EL (cell line): ENCODE results near the gene DEK.
A peak's percentile ranks its signal among the peaks of the same experiment; 100 is the strongest.
"Not testable (repeated sequence)": the region's sequence is repeated elsewhere in the genome, so short reads cannot be mapped to it uniquely, and the experiment has no call there.

Experiments
- DNase-seq: peaks from one replicate; pipeline ENCODE4 v3.0.0-alpha.2; 2016

DEK gene

GRCh38 chr6:18264219-18264922 is at the start of gene DEK:
Gene DEK, minus strand, starts transcription at chr6:18264530. Its CDS starts 543 bp downstream, at chr6:18263987.
- peak; percentile 89 for DNase-seq

GRCh38 chr6:18312368-18312767 is 48.0 kb upstream of the DEK start:
- no peak for DNase-seq

GRCh38 chr6:18310010-18310409 is 45.7 kb upstream of the DEK start:
- not testable (repeated sequence) for DNase-seq

- DNase-seq, result peak; percentile 42
These were observed 44.7 kb upstream of the DEK start for GRCh38 chr6:18309046-18309445.

- DNase-seq, result peak; percentile 87
These were observed 43.9 kb upstream of the DEK start for GRCh38 chr6:18308070-18308735.

- DNase-seq, result peak; percentile 96
These were observed 42.6 kb upstream of the DEK start for GRCh38 chr6:18306977-18307376.

GRCh38 chr6:18302561-18303439 is 38.5 kb upstream of the DEK start:
- DNase-seq, result peak; percentile 15

- DNase-seq, result peak; percentile 84
These were observed 29.0 kb upstream of the DEK start for GRCh38 chr6:18293076-18293904.

- no peak for DNase-seq
These were observed 25.0 kb upstream of the DEK start for GRCh38 chr6:18289283-18289682.

- DNase-seq, result no peak
These were observed 19.9 kb upstream of the DEK start for GRCh38 chr6:18284261-18284660.

GRCh38 chr6:18281564-18281963 is 17.2 kb upstream of the DEK start:
- DNase-seq, result no peak

GRCh38 chr6:18280084-18280483 is 15.8 kb upstream of the DEK start:
- DNase-seq, result no peak

GRCh38 chr6:18279422-18279821 is 15.1 kb upstream of the DEK start:
- no peak for DNase-seq

- no peak for DNase-seq
These were observed 13.1 kb upstream of the DEK start for GRCh38 chr6:18277237-18278006.

GRCh38 chr6:18276610-18277236 is 12.4 kb upstream of the DEK start:
- DNase-seq, result peak; percentile 36

GRCh38 chr6:18270216-18270615 is 5.9 kb upstream of the DEK start:
- DNase-seq, result no peak

- no peak for DNase-seq
These were observed 5.4 kb upstream of the DEK start for GRCh38 chr6:18269717-18270116.

- DNase-seq, result peak; percentile 79
These were observed 4.9 kb upstream of the DEK start for GRCh38 chr6:18269253-18269652.

- no peak for DNase-seq
These were observed 3.7 kb upstream of the DEK start for GRCh38 chr6:18268066-18268465.

GRCh38 chr6:18266523-18266912 is 2.2 kb upstream of the DEK start:
- no peak for DNase-seq

GRCh38 chr6:18265787-18266522 is 1.6 kb upstream of the DEK start:
- no peak for DNase-seq
